Lung (tissue), 12 donors: Measurements from ENCODE around the gene ZFP91. TPM values are rescaled to one million over a fixed set of nuclear protein-coding genes. Genes with fewer than 3 reads are reported as not detected.

ENCODE experiments used
- ATAC-seq: fragments of 200-7000 bp; cut with Tn5 transposase; one replicate; pipeline ENCODE4 v1.9.1; 2020; ENCODE audit warnings: moderate number of reproducible peaks; ENCODE audit not compliant: insufficient read depth, low FRiP score
- DNase-seq, 3 donors: peaks; one replicate each; pipeline ENCODE4 v3.0.0-alpha.2; 2013 to 2017
- H3K27ac ChIP-seq, 2 donors: one replicate each; pipeline ENCODE4 v1.5.1; 2013; ENCODE audit warnings: mild to moderate bottlenecking in 2 of 2, moderate library complexity in 2 of 2, control low read depth in 1 of 2, inconsistent platforms in 1 of 2, low read depth in 1 of 2, low read length in 1 of 2
- H3K27me3 ChIP-seq, 3 donors: one replicate each; pipeline ENCODE4 v1.5.1; 2013; ENCODE audit warnings: low read length in 2 of 3; ENCODE audit not compliant: control insufficient read depth in 3 of 3, insufficient read depth in 3 of 3
- H3K36me3 ChIP-seq, 4 donors: one replicate each; pipeline ENCODE4 v1.5.1; 2013; ENCODE audit warnings: low read length in 4 of 4, mild to moderate bottlenecking in 1 of 4, moderate library complexity in 1 of 4; ENCODE audit not compliant: control insufficient read depth in 4 of 4, insufficient read depth in 4 of 4
- H3K4me1 ChIP-seq, 5 donors: one replicate each; pipeline ENCODE4 v1.5.1; 2013; ENCODE audit warnings: low read length in 5 of 5, mild to moderate bottlenecking in 2 of 5, moderate library complexity in 1 of 5; ENCODE audit not compliant: control insufficient read depth in 5 of 5, insufficient read depth in 5 of 5
- H3K4me3 ChIP-seq: one replicate; pipeline ENCODE4 v1.5.1; 2013; ENCODE audit warnings: mild to moderate bottlenecking, control low read depth, moderate library complexity
- H3K9ac ChIP-seq, 2 donors: one replicate each; pipeline ENCODE4 v1.5.1; 2013; ENCODE audit warnings: low read length in 2 of 2, control low read depth in 1 of 2; ENCODE audit not compliant: insufficient read depth in 1 of 2
- H3K9me3 ChIP-seq, 4 donors: one replicate each; pipeline ENCODE4 v1.5.1; 2013; ENCODE audit warnings: low read length in 3 of 4, mild to moderate bottlenecking in 1 of 4, moderate library complexity in 1 of 4; ENCODE audit not compliant: control insufficient read depth in 4 of 4, insufficient read depth in 3 of 4
- WGBS, 2 donors: extraction: QIAGEN DNeasy Blood & Tissue Kit; methylation state at CpG; one replicate each; pipeline ENCODE4 v1.1.7; 2013; 5-methylcytosine and 5-hydroxymethylcytosine counted together
- polyA plus RNA-seq, 2 donors: library from polyadenylated mRNA; stranded (reverse); fragments of 200-250 nt; gene quantifications; one replicate each; pipeline ENCODE4 v1.2.1, GENCODE V29; 2013
- total RNA-seq, 2 donors: library from RNA; depleted of rRNA in 1 of 2; stranded (reverse); fragments of >200 nt in 1 of 2; gene quantifications; one replicate each; pipeline ENCODE4 v1.2.1, GENCODE V29; 2014 to 2021
- TF ChIP-seq, protein P1 (sequence below): IDR thresholded peaks from 2 replicates; pipeline ENCODE4 v1.5.1; 2012; ENCODE audit warnings: mild to moderate bottlenecking; ENCODE audit errors: control extremely low read depth, extremely low read depth
- donor health status: control.
- donor health status: control.
- donor health status: Bipolar disorder and iron deficiency.
- donor health status: healthy.
- donor health status: DM: yes; HTN: yes; CAD: no.

Gene ZFP91
- total and polyA plus RNA-seq, 4 donors = 11.1 to 47.0 (median 31.2) TPM

DNA sequence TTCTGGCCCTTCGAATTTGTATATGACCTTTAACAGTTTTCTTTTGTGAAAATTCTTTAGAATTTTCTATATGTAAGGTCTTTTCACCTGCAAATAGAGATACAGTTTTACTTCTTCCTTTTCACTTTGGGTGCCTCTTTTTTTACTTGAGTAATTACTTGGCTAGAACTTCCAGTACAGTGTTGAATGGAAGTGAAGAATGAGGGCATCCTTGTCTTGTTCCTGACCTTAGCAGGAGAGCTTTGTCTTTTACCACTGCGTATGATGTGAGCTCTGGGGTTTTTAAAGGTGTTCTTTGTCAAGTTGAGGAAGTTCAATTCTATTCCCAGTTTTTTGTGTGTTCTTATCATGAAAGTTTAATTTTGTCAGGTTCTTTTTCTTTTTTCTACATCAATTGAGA lies 21.6 kb downstream of the ZFP91 start:
- TF ChIP-seq, protein P1, sequence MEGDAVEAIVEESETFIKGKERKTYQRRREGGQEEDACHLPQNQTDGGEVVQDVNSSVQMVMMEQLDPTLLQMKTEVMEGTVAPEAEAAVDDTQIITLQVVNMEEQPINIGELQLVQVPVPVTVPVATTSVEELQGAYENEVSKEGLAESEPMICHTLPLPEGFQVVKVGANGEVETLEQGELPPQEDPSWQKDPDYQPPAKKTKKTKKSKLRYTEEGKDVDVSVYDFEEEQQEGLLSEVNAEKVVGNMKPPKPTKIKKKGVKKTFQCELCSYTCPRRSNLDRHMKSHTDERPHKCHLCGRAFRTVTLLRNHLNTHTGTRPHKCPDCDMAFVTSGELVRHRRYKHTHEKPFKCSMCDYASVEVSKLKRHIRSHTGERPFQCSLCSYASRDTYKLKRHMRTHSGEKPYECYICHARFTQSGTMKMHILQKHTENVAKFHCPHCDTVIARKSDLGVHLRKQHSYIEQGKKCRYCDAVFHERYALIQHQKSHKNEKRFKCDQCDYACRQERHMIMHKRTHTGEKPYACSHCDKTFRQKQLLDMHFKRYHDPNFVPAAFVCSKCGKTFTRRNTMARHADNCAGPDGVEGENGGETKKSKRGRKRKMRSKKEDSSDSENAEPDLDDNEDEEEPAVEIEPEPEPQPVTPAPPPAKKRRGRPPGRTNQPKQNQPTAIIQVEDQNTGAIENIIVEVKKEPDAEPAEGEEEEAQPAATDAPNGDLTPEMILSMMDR = no peak
- Histone ChIP-seq H3K36me3 (peaks cover 0 to 5% (median under 1%) of the 10 kb centered on the region in 4 donors), H3K27me3 (no peaks in the 10 kb centered on the region), H3K9me3 (no peaks in the 10 kb centered on the region), H3K27ac (no peak overlapping the region), H3K4me1 (peaks cover 0 to 5% (median 4%) of the 10 kb centered on the region in 5 donors), H3K4me3 (no peak overlapping the region), H3K9ac (no peak overlapping the region)
- DNase-seq (no peak), ATAC-seq (no peak)
- WGBS, 2 donors = 93 to 97% methylated on average over 2 of the region's 2 CpGs

DNA sequence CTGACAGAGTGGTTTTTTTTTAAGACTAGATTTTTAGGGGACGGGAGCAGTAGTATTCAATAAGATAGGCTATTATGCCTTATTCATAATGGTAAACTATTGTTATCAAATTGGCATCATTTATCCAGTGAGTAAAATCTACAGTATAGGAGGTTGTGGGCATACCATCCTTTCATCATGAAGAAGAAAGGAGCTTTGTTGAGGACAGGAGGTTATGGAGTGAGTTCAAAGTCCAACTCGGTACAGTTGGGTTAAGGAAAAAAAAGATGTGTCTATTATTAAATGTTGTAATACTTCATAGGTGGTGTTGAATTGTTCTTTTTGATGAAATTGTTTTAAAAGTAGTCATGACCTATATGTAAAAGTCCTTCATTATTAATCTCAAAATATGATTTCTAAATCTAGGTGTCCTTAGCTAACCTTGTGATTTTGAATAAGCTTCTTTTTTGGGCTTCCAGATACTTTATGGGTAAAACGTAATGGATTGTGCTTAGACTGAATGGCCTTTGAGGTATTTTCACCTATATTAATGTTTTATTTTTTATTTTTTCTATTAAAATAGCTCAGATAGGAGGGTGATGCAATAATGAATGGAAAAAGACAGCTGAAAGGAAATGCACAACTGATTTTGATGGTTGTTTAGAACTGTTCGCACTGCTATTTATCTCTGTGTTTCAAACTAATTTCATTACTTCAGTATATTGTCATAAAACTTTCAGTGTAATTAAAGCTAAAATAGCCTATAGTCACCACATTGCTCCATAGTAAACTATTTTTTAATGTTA lies 28.3 kb downstream of the ZFP91 start:
- no peak for DNase-seq
- Histone ChIP-seq H3K9me3 (no peaks in the 10 kb centered on the region), H3K27ac (no peak overlapping the region), H3K27me3 (no peaks in the 10 kb centered on the region), H3K4me1 (peaks cover 0 to 4% (median 0%) of the 10 kb centered on the region in 5 donors), H3K4me3 (no peak overlapping the region), H3K36me3 (peaks cover 3 to 17% (median 11%) of the 10 kb centered on the region in 4 donors), H3K9ac (no peak overlapping the region)
- no peak for ATAC-seq
- WGBS, 2 donors = 92 to 95% methylated on average over 4 of the region's 4 CpGs
- TF ChIP-seq, protein P1 = no peak

DNA sequence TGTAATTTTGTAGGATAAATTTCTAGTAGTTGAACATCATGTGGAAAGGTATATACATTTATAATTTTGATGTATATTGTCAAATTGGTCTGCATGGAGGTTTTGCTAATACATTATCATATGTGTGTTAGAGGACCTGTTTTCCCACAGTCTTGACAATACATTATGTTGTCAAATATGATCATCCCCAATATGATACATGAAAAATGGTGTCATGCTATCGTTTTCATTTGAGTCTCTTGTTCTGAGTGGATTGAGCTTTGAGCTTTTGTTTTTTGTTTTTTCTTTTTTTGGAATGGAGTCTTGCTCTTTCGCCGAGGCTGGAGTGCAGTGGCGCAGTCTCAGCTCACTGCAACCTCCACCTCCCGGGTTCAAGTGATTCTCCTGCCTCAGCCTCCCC lies 29.5 kb downstream of the ZFP91 start:
- H3K9ac ChIP-seq = no peak overlapping the region
- 96 to 99% methylated on average over 5 of the region's 5 CpGs for WGBS, 2 donors
- H3K27me3 ChIP-seq = no peaks in the 10 kb centered on the region
- peaks cover 2 to 27% (median 21%) of the 10 kb centered on the region in 4 donors for H3K36me3 ChIP-seq
- no peaks in the 10 kb centered on the region for H3K9me3 ChIP-seq
- TF ChIP-seq, protein P1 = no peak
- DNase-seq (no peak), ATAC-seq (no peak)
- no peak overlapping the region for H3K4me3 ChIP-seq
- peaks cover 0 to 2% (median 0%) of the 10 kb centered on the region in 5 donors for H3K4me1 ChIP-seq
- H3K27ac ChIP-seq = no peak overlapping the region
